GM23338 (cell line): ENCODE measurements around the gene NTNG1. TPM values are rescaled to one million over a fixed set of nuclear protein-coding genes. Genes with fewer than 3 reads are reported as not detected.

Source experiments
- ATAC-seq: fragments of 200-7000 bp; cut with Tn5 transposase; 3 replicates; pipeline ENCODE4 v1.9.1; 2020
- DNase-seq: peaks from one replicate; pipeline ENCODE4 v3.0.0-alpha.2; 2015; ENCODE audit warnings: low spot score
- H2AFZ ChIP-seq: fragments of 200-600 bp; sonication (generic); 2 replicates; pipeline ENCODE4 v1.8.0; 2016; ENCODE audit warnings: antibody characterized with exemption, mild to moderate bottlenecking, moderate library complexity
- H3F3A ChIP-seq: fragments of 200-600 bp; sonication (generic); replicated peaks from 2 replicates; pipeline ENCODE4 v1.8.0; 2017; ENCODE audit warnings: antibody characterized with exemption, mixed run types, low read depth
- H3K27ac ChIP-seq: fragments of 200-600 bp; sonication (generic); 2 replicates; pipeline ENCODE4 v1.6.1; 2016; ENCODE audit warnings: low read depth
- H3K27me3 ChIP-seq: fragments of 200-600 bp; sonication (generic); 2 replicates; pipeline ENCODE4 v1.8.0; 2016; ENCODE audit warnings: mild to moderate bottlenecking, mixed run types, moderate library complexity; ENCODE audit not compliant: insufficient read depth
- H3K36me3 ChIP-seq: fragments of 200-600 bp; sonication (generic); 2 replicates; pipeline ENCODE4 v1.8.0; 2016; ENCODE audit warnings: mild to moderate bottlenecking; ENCODE audit not compliant: insufficient read depth
- H3K4me1 ChIP-seq: fragments of 200-600 bp; sonication (generic); 2 replicates; pipeline ENCODE4 v1.8.0; 2016; ENCODE audit warnings: mild to moderate bottlenecking, moderate library complexity; ENCODE audit not compliant: insufficient read depth
- H3K4me2 ChIP-seq: fragments of 200-600 bp; sonication (generic); 2 replicates; pipeline ENCODE4 v1.7.1; 2017; ENCODE audit warnings: mixed run types
- H3K4me3 ChIP-seq: fragments of 200-600 bp; sonication (generic); 2 replicates; pipeline ENCODE4 v1.6.1; 2016; ENCODE audit warnings: mixed run types
- H3K79me2 ChIP-seq: fragments of 200-600 bp; sonication (generic); replicated peaks from 2 replicates; pipeline ENCODE4 v1.8.0; 2017; ENCODE audit warnings: mild to moderate bottlenecking; ENCODE audit not compliant: insufficient read depth
- H3K9me2 ChIP-seq: fragments of 200-600 bp; sonication (generic); 2 replicates; pipeline ENCODE4 v1.8.0; 2017; ENCODE audit not compliant: insufficient read depth
- H4K20me1 ChIP-seq: fragments of 200-600 bp; sonication (generic); replicated peaks from 2 replicates; pipeline ENCODE4 v1.8.0; 2017; ENCODE audit warnings: mild to moderate bottlenecking; ENCODE audit not compliant: insufficient read depth
- H3K27ac Mint-ChIP-seq: 2 replicates; pipeline ENCODE4 v1.8.0; 2020; ENCODE audit warnings: inconsistent platforms, mild to moderate bottlenecking, moderate library complexity, mixed read lengths
- H3K27me3 Mint-ChIP-seq: 3 replicates; pipeline ENCODE4 v1.8.0; 2022; ENCODE audit warnings: low read depth, mild to moderate bottlenecking, moderate library complexity, mixed read lengths, inconsistent platforms; ENCODE audit not compliant: insufficient read depth, poor library complexity
- H3K36me3 Mint-ChIP-seq: 3 replicates; pipeline ENCODE4 v1.8.0; 2021; ENCODE audit warnings: low read depth, mild to moderate bottlenecking, inconsistent platforms, moderate library complexity, mixed read lengths
- H3K4me1 Mint-ChIP-seq: 3 replicates; pipeline ENCODE4 v1.8.0; 2020; ENCODE audit warnings: mild to moderate bottlenecking, inconsistent platforms, mixed read lengths
- H3K4me3 Mint-ChIP-seq: 3 replicates; pipeline ENCODE4 v1.8.0; 2021; ENCODE audit warnings: moderate library complexity, mild to moderate bottlenecking, inconsistent platforms, mixed read lengths
- H3K9me3 Mint-ChIP-seq: 3 replicates; pipeline ENCODE4 v1.8.0; 2020; ENCODE audit warnings: moderate library complexity, mild to moderate bottlenecking, inconsistent platforms, mixed read lengths
- CREB1 ChIP-seq: fragments of 250-450 bp; sonication (Bioruptor Pico); IDR thresholded peaks from 2 replicates; pipeline ENCODE4 v1.5.0; 2020; ENCODE audit warnings: low read depth, mild to moderate bottlenecking, moderate library complexity
- EZH2 ChIP-seq: fragments of 200-600 bp; sonication (generic); IDR thresholded peaks from one replicate; pipeline ENCODE4 v1.8.0; 2017; ENCODE audit warnings: antibody characterized with exemption, mild to moderate bottlenecking, low read depth; ENCODE audit not compliant: unreplicated experiment
- EZH2phosphoT487 ChIP-seq: fragments of 200-600 bp; sonication (generic); IDR thresholded peaks from one replicate; pipeline ENCODE4 v1.8.1; 2018; ENCODE audit warnings: antibody characterized with exemption; ENCODE audit not compliant: unreplicated experiment
- JUNB ChIP-seq: IDR thresholded peaks from one replicate; pipeline ENCODE4 v1.6.1; 2016; ENCODE audit warnings: antibody characterized with exemption; ENCODE audit not compliant: unreplicated experiment
- NANOG ChIP-seq: IDR thresholded peaks from 2 replicates; pipeline ENCODE4 v1.6.1; 2016; ENCODE audit warnings: antibody characterized with exemption, borderline replicate concordance
- POLR2AphosphoS5 ChIP-seq: IDR thresholded peaks from 2 replicates; pipeline ENCODE4 v1.6.1; 2016; ENCODE audit warnings: antibody characterized with exemption, low read depth
- STAT1 ChIP-seq: IDR thresholded peaks from one replicate; pipeline ENCODE4 v1.6.1; 2016; ENCODE audit warnings: antibody characterized with exemption; ENCODE audit not compliant: unreplicated experiment
- ZNF114 ChIP-seq: fragments of 250-450 bp; sonication (Bioruptor Pico); IDR thresholded peaks from 2 replicates; pipeline ENCODE4 v1.5.0; 2020; ENCODE audit warnings: mild to moderate bottlenecking, moderate library complexity
- ZNF331 ChIP-seq: fragments of 250-450 bp; sonication (Bioruptor Pico); IDR thresholded peaks from 2 replicates; pipeline ENCODE4 v1.5.0; 2020; ENCODE audit warnings: low read depth, mild to moderate bottlenecking, moderate library complexity
- polyA plus RNA-seq: library from polyadenylated mRNA; unstranded; fragments of >200 nt; fragmentation: Nextera tagmentation; extraction: Ambion mirVana; gene quantifications from 2 replicates; pipeline ENCODE4 v1.2.1, GENCODE V29; 2016
- total RNA-seq: library from RNA; depleted of rRNA; stranded (reverse); fragments of >200 nt; shearing (Covaris generic); gene quantifications from 2 replicates; pipeline ENCODE4 v1.2.3, GENCODE V29; 2014
- TF ChIP-seq, protein P1 (sequence below): IDR thresholded peaks from 2 replicates; pipeline ENCODE4 v1.6.1; 2016; ENCODE audit warnings: antibody characterized with exemption
- TF ChIP-seq, protein P2 (sequence below): fragments of 250-450 bp; sonication (Bioruptor Pico); IDR thresholded peaks from 2 replicates; pipeline ENCODE4 v1.5.0; 2020; ENCODE audit warnings: mild to moderate bottlenecking, moderate library complexity
- TF ChIP-seq, protein P3 (sequence below), 2 experiments: fragments of 200-600 bp in 1 of 2; sonication (generic) in 1 of 2; conservative IDR thresholded peaks; 2 replicates each; pipeline versions ENCODE4 v1.5.1 to v1.6.1; 2016 to 2017; ENCODE audit warnings: antibody characterized with exemption in 2 of 2, low read depth in 2 of 2, mild to moderate bottlenecking in 2 of 2, moderate library complexity in 1 of 2
- TF ChIP-seq, protein P4 (sequence below): IDR thresholded peaks from one replicate; pipeline ENCODE4 v1.6.1; 2018; ENCODE audit warnings: antibody characterized with exemption; ENCODE audit not compliant: unreplicated experiment

Gene NTNG1
- total and polyA plus RNA-seq, 2 experiments from 2014 or later, result 7.2 to 10.3 TPM

DNA sequence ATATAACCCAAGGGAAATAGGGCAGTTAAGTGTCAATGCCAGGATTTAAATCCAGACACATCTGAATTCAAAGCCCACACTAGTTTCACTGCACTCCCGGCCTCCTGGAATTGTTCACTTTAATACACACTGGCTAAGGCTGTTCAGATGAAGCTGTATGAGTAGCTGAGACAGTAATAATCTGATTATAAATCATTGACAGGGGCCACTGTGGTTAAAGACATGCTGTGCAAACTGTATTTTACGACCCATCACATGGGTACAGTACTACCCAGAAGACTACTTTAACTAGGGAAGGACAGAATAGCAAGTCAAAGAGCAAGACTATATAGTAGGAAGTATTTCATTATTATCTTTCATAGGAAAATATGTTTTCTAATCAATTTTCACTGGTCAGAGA lies 16.1 kb upstream of the NTNG1 start:
- H3K4me1 Mint-ChIP-seq, result no peaks in the 10 kb centered on the region; the same call in 2 of the 3 replicates
- H2AFZ ChIP-seq, result no peak overlapping the region
- ATAC-seq, result no peak

More for the DNA sequence above, 16.1 kb upstream of the NTNG1 start:
- no peak overlapping the region for H3K4me2 ChIP-seq
- Mint-ChIP-seq H3K4me3 (no peak overlapping the region), H3K36me3 (no peaks in the 10 kb centered on the region), H3K27ac (no peak overlapping the region), H3K27me3 (no peaks in the 10 kb centered on the region), H3K9me3 (no peaks in the 10 kb centered on the region)
- H3K4me3 ChIP-seq, result no peak overlapping the region
- no peaks in the 10 kb centered on the region for H3K9me2 ChIP-seq
- H3K27ac ChIP-seq, result no peak overlapping the region
- no peaks in the 10 kb centered on the region; the same call in 1 of the 2 replicates for H3K4me1 ChIP-seq
- H3K36me3 ChIP-seq, result no peaks in the 10 kb centered on the region
- no peaks in the 10 kb centered on the region for H4K20me1 ChIP-seq
- DNase-seq, result no peak
- no peaks in the 10 kb centered on the region for H3K27me3 ChIP-seq
- no peak for TF ChIP-seq CREB1 (CRISPR knock-in tag)
- no peak for TF ChIP-seq EZH2phosphoT487
- TF ChIP-seq NANOG, result no peak
- no peak for TF ChIP-seq ZNF114 (CRISPR knock-in tag)
- no peak for TF ChIP-seq POLR2AphosphoS5
- TF ChIP-seq, protein P1, sequence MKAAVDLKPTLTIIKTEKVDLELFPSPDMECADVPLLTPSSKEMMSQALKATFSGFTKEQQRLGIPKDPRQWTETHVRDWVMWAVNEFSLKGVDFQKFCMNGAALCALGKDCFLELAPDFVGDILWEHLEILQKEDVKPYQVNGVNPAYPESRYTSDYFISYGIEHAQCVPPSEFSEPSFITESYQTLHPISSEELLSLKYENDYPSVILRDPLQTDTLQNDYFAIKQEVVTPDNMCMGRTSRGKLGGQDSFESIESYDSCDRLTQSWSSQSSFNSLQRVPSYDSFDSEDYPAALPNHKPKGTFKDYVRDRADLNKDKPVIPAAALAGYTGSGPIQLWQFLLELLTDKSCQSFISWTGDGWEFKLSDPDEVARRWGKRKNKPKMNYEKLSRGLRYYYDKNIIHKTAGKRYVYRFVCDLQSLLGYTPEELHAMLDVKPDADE, result no peak
- TF ChIP-seq, protein P2, sequence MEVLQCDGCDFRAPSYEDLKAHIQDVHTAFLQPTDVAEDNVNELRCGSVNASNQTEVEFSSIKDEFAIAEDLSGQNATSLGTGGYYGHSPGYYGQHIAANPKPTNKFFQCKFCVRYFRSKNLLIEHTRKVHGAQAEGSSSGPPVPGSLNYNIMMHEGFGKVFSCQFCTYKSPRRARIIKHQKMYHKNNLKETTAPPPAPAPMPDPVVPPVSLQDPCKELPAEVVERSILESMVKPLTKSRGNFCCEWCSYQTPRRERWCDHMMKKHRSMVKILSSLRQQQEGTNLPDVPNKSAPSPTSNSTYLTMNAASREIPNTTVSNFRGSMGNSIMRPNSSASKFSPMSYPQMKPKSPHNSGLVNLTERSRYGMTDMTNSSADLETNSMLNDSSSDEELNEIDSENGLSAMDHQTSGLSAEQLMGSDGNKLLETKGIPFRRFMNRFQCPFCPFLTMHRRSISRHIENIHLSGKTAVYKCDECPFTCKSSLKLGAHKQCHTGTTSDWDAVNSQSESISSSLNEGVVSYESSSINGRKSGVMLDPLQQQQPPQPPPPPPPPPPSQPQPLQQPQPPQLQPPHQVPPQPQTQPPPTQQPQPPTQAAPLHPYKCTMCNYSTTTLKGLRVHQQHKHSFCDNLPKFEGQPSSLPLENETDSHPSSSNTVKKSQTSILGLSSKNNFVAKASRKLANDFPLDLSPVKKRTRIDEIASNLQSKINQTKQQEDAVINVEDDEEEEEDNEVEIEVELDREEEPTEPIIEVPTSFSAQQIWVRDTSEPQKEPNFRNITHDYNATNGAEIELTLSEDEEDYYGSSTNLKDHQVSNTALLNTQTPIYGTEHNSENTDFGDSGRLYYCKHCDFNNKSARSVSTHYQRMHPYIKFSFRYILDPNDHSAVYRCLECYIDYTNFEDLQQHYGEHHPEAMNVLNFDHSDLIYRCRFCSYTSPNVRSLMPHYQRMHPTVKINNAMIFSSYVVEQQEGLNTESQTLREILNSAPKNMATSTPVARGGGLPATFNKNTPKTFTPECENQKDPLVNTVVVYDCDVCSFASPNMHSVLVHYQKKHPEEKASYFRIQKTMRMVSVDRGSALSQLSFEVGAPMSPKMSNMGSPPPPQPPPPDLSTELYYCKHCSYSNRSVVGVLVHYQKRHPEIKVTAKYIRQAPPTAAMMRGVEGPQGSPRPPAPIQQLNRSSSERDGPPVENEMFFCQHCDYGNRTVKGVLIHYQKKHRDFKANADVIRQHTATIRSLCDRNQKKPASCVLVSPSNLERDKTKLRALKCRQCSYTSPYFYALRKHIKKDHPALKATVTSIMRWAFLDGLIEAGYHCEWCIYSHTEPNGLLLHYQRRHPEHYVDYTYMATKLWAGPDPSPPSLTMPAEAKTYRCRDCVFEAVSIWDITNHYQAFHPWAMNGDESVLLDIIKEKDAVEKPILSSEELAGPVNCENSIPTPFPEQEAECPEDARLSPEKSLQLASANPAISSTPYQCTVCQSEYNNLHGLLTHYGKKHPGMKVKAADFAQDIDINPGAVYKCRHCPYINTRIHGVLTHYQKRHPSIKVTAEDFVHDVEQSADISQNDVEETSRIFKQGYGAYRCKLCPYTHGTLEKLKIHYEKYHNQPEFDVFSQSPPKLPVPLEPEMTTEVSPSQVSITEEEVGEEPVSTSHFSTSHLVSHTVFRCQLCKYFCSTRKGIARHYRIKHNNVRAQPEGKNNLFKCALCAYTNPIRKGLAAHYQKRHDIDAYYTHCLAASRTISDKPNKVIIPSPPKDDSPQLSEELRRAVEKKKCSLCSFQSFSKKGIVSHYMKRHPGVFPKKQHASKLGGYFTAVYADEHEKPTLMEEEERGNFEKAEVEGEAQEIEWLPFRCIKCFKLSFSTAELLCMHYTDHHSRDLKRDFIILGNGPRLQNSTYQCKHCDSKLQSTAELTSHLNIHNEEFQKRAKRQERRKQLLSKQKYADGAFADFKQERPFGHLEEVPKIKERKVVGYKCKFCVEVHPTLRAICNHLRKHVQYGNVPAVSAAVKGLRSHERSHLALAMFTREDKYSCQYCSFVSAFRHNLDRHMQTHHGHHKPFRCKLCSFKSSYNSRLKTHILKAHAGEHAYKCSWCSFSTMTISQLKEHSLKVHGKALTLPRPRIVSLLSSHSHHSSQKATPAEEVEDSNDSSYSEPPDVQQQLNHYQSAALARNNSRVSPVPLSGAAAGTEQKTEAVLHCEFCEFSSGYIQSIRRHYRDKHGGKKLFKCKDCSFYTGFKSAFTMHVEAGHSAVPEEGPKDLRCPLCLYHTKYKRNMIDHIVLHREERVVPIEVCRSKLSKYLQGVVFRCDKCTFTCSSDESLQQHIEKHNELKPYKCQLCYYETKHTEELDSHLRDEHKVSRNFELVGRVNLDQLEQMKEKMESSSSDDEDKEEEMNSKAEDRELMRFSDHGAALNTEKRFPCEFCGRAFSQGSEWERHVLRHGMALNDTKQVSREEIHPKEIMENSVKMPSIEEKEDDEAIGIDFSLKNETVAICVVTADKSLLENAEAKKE (CRISPR knock-in tag), result no peak
- TF ChIP-seq, protein P3, sequence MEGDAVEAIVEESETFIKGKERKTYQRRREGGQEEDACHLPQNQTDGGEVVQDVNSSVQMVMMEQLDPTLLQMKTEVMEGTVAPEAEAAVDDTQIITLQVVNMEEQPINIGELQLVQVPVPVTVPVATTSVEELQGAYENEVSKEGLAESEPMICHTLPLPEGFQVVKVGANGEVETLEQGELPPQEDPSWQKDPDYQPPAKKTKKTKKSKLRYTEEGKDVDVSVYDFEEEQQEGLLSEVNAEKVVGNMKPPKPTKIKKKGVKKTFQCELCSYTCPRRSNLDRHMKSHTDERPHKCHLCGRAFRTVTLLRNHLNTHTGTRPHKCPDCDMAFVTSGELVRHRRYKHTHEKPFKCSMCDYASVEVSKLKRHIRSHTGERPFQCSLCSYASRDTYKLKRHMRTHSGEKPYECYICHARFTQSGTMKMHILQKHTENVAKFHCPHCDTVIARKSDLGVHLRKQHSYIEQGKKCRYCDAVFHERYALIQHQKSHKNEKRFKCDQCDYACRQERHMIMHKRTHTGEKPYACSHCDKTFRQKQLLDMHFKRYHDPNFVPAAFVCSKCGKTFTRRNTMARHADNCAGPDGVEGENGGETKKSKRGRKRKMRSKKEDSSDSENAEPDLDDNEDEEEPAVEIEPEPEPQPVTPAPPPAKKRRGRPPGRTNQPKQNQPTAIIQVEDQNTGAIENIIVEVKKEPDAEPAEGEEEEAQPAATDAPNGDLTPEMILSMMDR (conservative IDR thresholded peaks at IDR 0.05; ENCODE audit: low read depth in 2 of 2), result no peak
- TF ChIP-seq JUNB, result no peak
- TF ChIP-seq ZNF331 (CRISPR knock-in tag), result no peak
- TF ChIP-seq, protein P4, sequence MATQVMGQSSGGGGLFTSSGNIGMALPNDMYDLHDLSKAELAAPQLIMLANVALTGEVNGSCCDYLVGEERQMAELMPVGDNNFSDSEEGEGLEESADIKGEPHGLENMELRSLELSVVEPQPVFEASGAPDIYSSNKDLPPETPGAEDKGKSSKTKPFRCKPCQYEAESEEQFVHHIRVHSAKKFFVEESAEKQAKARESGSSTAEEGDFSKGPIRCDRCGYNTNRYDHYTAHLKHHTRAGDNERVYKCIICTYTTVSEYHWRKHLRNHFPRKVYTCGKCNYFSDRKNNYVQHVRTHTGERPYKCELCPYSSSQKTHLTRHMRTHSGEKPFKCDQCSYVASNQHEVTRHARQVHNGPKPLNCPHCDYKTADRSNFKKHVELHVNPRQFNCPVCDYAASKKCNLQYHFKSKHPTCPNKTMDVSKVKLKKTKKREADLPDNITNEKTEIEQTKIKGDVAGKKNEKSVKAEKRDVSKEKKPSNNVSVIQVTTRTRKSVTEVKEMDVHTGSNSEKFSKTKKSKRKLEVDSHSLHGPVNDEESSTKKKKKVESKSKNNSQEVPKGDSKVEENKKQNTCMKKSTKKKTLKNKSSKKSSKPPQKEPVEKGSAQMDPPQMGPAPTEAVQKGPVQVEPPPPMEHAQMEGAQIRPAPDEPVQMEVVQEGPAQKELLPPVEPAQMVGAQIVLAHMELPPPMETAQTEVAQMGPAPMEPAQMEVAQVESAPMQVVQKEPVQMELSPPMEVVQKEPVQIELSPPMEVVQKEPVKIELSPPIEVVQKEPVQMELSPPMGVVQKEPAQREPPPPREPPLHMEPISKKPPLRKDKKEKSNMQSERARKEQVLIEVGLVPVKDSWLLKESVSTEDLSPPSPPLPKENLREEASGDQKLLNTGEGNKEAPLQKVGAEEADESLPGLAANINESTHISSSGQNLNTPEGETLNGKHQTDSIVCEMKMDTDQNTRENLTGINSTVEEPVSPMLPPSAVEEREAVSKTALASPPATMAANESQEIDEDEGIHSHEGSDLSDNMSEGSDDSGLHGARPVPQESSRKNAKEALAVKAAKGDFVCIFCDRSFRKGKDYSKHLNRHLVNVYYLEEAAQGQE, result no peak
- no peak for TF ChIP-seq EZH2
- no peak for TF ChIP-seq STAT1
- H3K79me2 ChIP-seq, result no peaks in the 10 kb centered on the region
- no peaks in the 10 kb centered on the region for H3F3A ChIP-seq
